Activated CD4-positive, alpha-beta memory T cell treated with anti-CD3 and anti-CD28 coated beads, Interleukin-2, amount 10 ng/mL, durations not matched to agents 7 days and 5 days (primary cell): ENCODE results near the gene FOSL2. TPM values are rescaled to one million over a fixed set of nuclear protein-coding genes. Genes with fewer than 3 reads are reported as not detected.
A peak's percentile ranks its signal among the peaks of the same experiment; 100 is the strongest.

Source experiments
- CTCF ChIA-PET: fragments of 350-600 bp; sonication (Branson Sonifier 250); formaldehyde crosslinking; loops from one replicate; lab custom pipeline; 2021; ENCODE audit warnings: antibody characterized with exemption, inconsistent platforms; lab: Charles Lee
- POLR2A ChIA-PET: fragments of 350-600 bp; sonication (Branson Sonifier 250); formaldehyde crosslinking; loops from one replicate; lab custom pipeline; 2021; ENCODE audit warnings: antibody characterized with exemption; lab: Charles Lee
- DNase-seq: peaks from one replicate; pipeline ENCODE4 v3.0.0-alpha.2; 2020
- H3K27ac Mint-ChIP-seq: one replicate; pipeline ENCODE4 v1.8.0; 2021; ENCODE audit warnings: mild to moderate bottlenecking, mixed read lengths
- H3K27me3 Mint-ChIP-seq: one replicate; pipeline ENCODE4 v1.8.0; 2021; ENCODE audit warnings: mixed read lengths
- H3K36me3 Mint-ChIP-seq: one replicate; pipeline ENCODE4 v1.8.0; 2021; ENCODE audit warnings: low read depth, mixed read lengths
- H3K4me1 Mint-ChIP-seq: one replicate; pipeline ENCODE4 v1.8.0; 2021; ENCODE audit warnings: mixed read lengths
- H3K4me3 Mint-ChIP-seq: one replicate; pipeline ENCODE4 v1.8.0; 2021; ENCODE audit warnings: mild to moderate bottlenecking, mixed read lengths
- H3K9me3 Mint-ChIP-seq: one replicate; pipeline ENCODE4 v1.8.0; 2021; ENCODE audit warnings: mixed read lengths
- total RNA-seq, 2 experiments: library from RNA; stranded (reverse); gene quantifications; one replicate each; pipeline ENCODE4 v1.2.3, GENCODE V29; 2021

FOSL2 gene
- total RNA-seq, 2 experiments from 2014 or later: 96.4 to 100 TPM

GRCh38 chr2:28391564-28392296 is 928 bp upstream of the FOSL2 start:
- peak overlapping the region; percentile 91 for H3K4me3 Mint-ChIP-seq
- peak; percentile 87 for DNase-seq
- H3K27ac Mint-ChIP-seq: peak overlapping the region; percentile 98
- no peaks in the 10 kb centered on the region for H3K9me3 Mint-ChIP-seq
- H3K4me1 Mint-ChIP-seq: peaks cover 26% of the 10 kb centered on the region
- ChIA-PET CTCF (interaction anchor here (0.6 to 1.8 kb wide), 20 partner anchors 9 to 688 kb away, joined by 3 to 8 read pairs (median 4); partner anchors contain the start of genes BABAM2 and RBKS), POLR2A (interaction anchor here (0.6 to 6.6 kb wide), 46 partner anchors 11 to 708 kb away, joined by 3 to 114 read pairs (median 4); partner anchors contain the start of genes BABAM2, MRPL33, PPP1CB and RBKS)
- no peaks in the 10 kb centered on the region for H3K27me3 Mint-ChIP-seq
- H3K36me3 Mint-ChIP-seq: peaks cover 3% of the 10 kb centered on the region

GRCh38 chr2:28393114-28393836 is 617 bp downstream of the FOSL2 start:
- Mint-ChIP-seq H3K4me1 (peaks cover 29% of the 10 kb centered on the region), H3K27me3 (no peaks in the 10 kb centered on the region), H3K4me3 (no peak overlapping the region), H3K36me3 (peaks cover 3% of the 10 kb centered on the region), H3K9me3 (no peaks in the 10 kb centered on the region), H3K27ac (peak overlapping the region; percentile 99)
- peak; percentile 64 for DNase-seq
- ChIA-PET CTCF (interaction anchor here (0.6 to 1.5 kb wide), 10 partner anchors 10 to 710 kb away, joined by 3 to 6 read pairs (median 3); partner anchors contain the start of genes BABAM2 and RBKS), POLR2A (interaction anchor here (0.6 to 6.6 kb wide), 31 partner anchors 9 to 689 kb away, joined by 3 to 114 read pairs (median 4); partner anchors contain the start of genes BABAM2 and RBKS)

GRCh38 chr2:28394331-28394877 is 1.7 kb downstream of the FOSL2 start:
- ChIA-PET POLR2A (interaction anchor here (2.9 kb wide), 1 partner anchor 13 kb away, joined by 24 read pairs; no protein-coding TSS in a partner anchor), CTCF (interaction anchor here (1.0 kb wide), 1 partner anchor 14 kb away, joined by 3 read pairs; no protein-coding TSS in a partner anchor)
- DNase-seq: peak; percentile 46
- H3K27ac Mint-ChIP-seq: no peak overlapping the region
- no peaks in the 10 kb centered on the region for H3K27me3 Mint-ChIP-seq
- H3K36me3 Mint-ChIP-seq: peaks cover 9% of the 10 kb centered on the region
- no peak overlapping the region for H3K4me3 Mint-ChIP-seq
- no peaks in the 10 kb centered on the region for H3K9me3 Mint-ChIP-seq
- peaks cover 34% of the 10 kb centered on the region for H3K4me1 Mint-ChIP-seq

GRCh38 chr2:28394997-28395333 is 2.3 kb downstream of the FOSL2 start:
- POLR2A ChIA-PET: interaction anchor here (2.9 kb wide), 1 partner anchor 12 kb away, joined by 24 read pairs; no protein-coding TSS in a partner anchor
- H3K4me3 Mint-ChIP-seq: no peak overlapping the region
- no peak overlapping the region for H3K27ac Mint-ChIP-seq
- H3K36me3 Mint-ChIP-seq: peaks cover 12% of the 10 kb centered on the region
- no peak for DNase-seq
- peaks cover 34% of the 10 kb centered on the region for H3K4me1 Mint-ChIP-seq
- CTCF ChIA-PET: interaction anchor here (1.0 kb wide), 1 partner anchor 13 kb away, joined by 3 read pairs; no protein-coding TSS in a partner anchor
- H3K9me3 Mint-ChIP-seq: no peaks in the 10 kb centered on the region
- no peaks in the 10 kb centered on the region for H3K27me3 Mint-ChIP-seq

GRCh38 chr2:28395334-28396061 is 2.8 kb downstream of the FOSL2 start:
- peaks cover 16% of the 10 kb centered on the region for H3K36me3 Mint-ChIP-seq
- no peak for DNase-seq
- CTCF ChIA-PET: interaction anchor here (0.6 to 1.0 kb wide), 3 partner anchors 13 to 683 kb away, joined by 3 read pairs; no protein-coding TSS in a partner anchor

GRCh38 chr2:28397043-28397381 is 4.4 kb downstream of the FOSL2 start:
- Mint-ChIP-seq H3K4me1 (peaks cover 48% of the 10 kb centered on the region), H3K4me3 (peak overlapping the region; percentile 22), H3K36me3 (peaks cover 24% of the 10 kb centered on the region), H3K9me3 (no peaks in the 10 kb centered on the region), H3K27ac (no peak overlapping the region), H3K27me3 (no peaks in the 10 kb centered on the region)
- POLR2A ChIA-PET: interaction anchor here (2.9 kb wide), 1 partner anchor 10 kb away, joined by 24 read pairs; no protein-coding TSS in a partner anchor
- DNase-seq: no peak
- CTCF ChIA-PET: no interaction called here

More at GRCh38 chr2:28395334-28396061, 2.8 kb downstream of the FOSL2 start:
- Mint-ChIP-seq H3K27me3 (no peaks in the 10 kb centered on the region), H3K4me3 (no peak overlapping the region), H3K27ac (no peak overlapping the region), H3K9me3 (no peaks in the 10 kb centered on the region), H3K4me1 (peaks cover 37% of the 10 kb centered on the region)
- POLR2A ChIA-PET: interaction anchor here (0.6 to 2.9 kb wide), 4 partner anchors 9 to 97 kb away, joined by 3 to 24 read pairs (median 3); no protein-coding TSS in a partner anchor

- Mint-ChIP-seq H3K36me3 (peaks cover 33% of the 10 kb centered on the region), H3K27me3 (no peaks in the 10 kb centered on the region), H3K9me3 (no peaks in the 10 kb centered on the region), H3K4me1 (peaks cover 60% of the 10 kb centered on the region), H3K27ac (no peak overlapping the region), H3K4me3 (peak overlapping the region; percentile 2)
- POLR2A ChIA-PET: no interaction called here
- DNase-seq: no peak
- CTCF ChIA-PET: no interaction called here
These were observed 5.6 kb downstream of the FOSL2 start for GRCh38 chr2:28398101-28398834.

- no peak for DNase-seq
- Mint-ChIP-seq H3K27me3 (no peaks in the 10 kb centered on the region), H3K36me3 (peaks cover 43% of the 10 kb centered on the region), H3K4me1 (peaks cover 70% of the 10 kb centered on the region), H3K27ac (no peak overlapping the region), H3K4me3 (no peak overlapping the region), H3K9me3 (no peaks in the 10 kb centered on the region)
- ChIA-PET CTCF (no interaction called here), POLR2A (no interaction called here)
These were observed 6.6 kb downstream of the FOSL2 start for GRCh38 chr2:28399289-28399688.

- ChIA-PET POLR2A (no interaction called here), CTCF (interaction anchor here (0.6 to 1.3 kb wide), 2 partner anchors 10 to 168 kb away, joined by 3 to 4 read pairs; no protein-coding TSS in a partner anchor)
- no peak for DNase-seq
- Mint-ChIP-seq H3K4me3 (no peak overlapping the region), H3K27ac (peak overlapping the region; percentile 1), H3K4me1 (peaks cover 74% of the 10 kb centered on the region), H3K27me3 (no peaks in the 10 kb centered on the region), H3K9me3 (no peaks in the 10 kb centered on the region), H3K36me3 (peaks cover 50% of the 10 kb centered on the region)
These were observed 7.3 kb downstream of the FOSL2 start for GRCh38 chr2:28399956-28400355.

GRCh38 chr2:28400419-28400818 is 7.8 kb downstream of the FOSL2 start:
- Mint-ChIP-seq H3K27me3 (no peaks in the 10 kb centered on the region), H3K4me3 (no peak overlapping the region), H3K4me1 (peaks cover 79% of the 10 kb centered on the region), H3K36me3 (peaks cover 54% of the 10 kb centered on the region), H3K9me3 (no peaks in the 10 kb centered on the region), H3K27ac (peak overlapping the region; percentile 1)
- no peak for DNase-seq
- ChIA-PET CTCF (interaction anchor here (0.6 to 1.5 kb wide), 4 partner anchors 9 to 677 kb away, joined by 3 to 4 read pairs (median 4); no protein-coding TSS in a partner anchor), POLR2A (interaction anchor here (0.8 to 3.4 kb wide), 3 partner anchors 8 to 33 kb away, joined by 3 to 19 read pairs (median 4); partner anchors contain the start of gene FOSL2)

GRCh38 chr2:28400921-28401320 is 8.3 kb downstream of the FOSL2 start:
- no peak overlapping the region for H3K27ac Mint-ChIP-seq
- no peak overlapping the region for H3K4me3 Mint-ChIP-seq
- H3K27me3 Mint-ChIP-seq: no peaks in the 10 kb centered on the region
- POLR2A ChIA-PET: interaction anchor here (0.8 to 3.4 kb wide), 3 partner anchors 8 to 34 kb away, joined by 3 to 19 read pairs (median 4); partner anchors contain the start of gene FOSL2
- H3K9me3 Mint-ChIP-seq: no peaks in the 10 kb centered on the region
- CTCF ChIA-PET: interaction anchor here (0.6 to 1.6 kb wide), 6 partner anchors 9 to 678 kb away, joined by 3 to 4 read pairs (median 3); no protein-coding TSS in a partner anchor
- peaks cover 83% of the 10 kb centered on the region for H3K4me1 Mint-ChIP-seq
- no peak for DNase-seq
- peaks cover 55% of the 10 kb centered on the region for H3K36me3 Mint-ChIP-seq
